ENCODE measurements around the gene IRGQ. TPM values are rescaled to one million over a fixed set of nuclear protein-coding genes. Genes with fewer than 3 reads are reported as not detected.

The IRGQ gene
- total RNA-seq, 1 experiment from 2014 or later = 23.3 TPM

GRCh38 chr19:43553656-43554055 lies 42.3 kb downstream of the IRGQ start:
- H3K9me2 ChIP-seq (ENCODE audit: insufficient read depth) = no peaks in the 10 kb centered on the region
- H3K4me2 ChIP-seq = no peak overlapping the region
- H3K9me3 ChIP-seq (ENCODE audit: insufficient read depth, low read depth) = no peaks in the 10 kb centered on the region
- CTCF ChIA-PET = interaction anchor here (0.6 kb wide), 1 partner anchor 23 kb away, joined by 15 read pairs; no protein-coding TSS in a partner anchor
- H3K79me2 ChIP-seq (ENCODE audit: low read depth) = no peaks in the 10 kb centered on the region
- DNase-seq = no peak
- TF ChIP-seq, protein P1, sequence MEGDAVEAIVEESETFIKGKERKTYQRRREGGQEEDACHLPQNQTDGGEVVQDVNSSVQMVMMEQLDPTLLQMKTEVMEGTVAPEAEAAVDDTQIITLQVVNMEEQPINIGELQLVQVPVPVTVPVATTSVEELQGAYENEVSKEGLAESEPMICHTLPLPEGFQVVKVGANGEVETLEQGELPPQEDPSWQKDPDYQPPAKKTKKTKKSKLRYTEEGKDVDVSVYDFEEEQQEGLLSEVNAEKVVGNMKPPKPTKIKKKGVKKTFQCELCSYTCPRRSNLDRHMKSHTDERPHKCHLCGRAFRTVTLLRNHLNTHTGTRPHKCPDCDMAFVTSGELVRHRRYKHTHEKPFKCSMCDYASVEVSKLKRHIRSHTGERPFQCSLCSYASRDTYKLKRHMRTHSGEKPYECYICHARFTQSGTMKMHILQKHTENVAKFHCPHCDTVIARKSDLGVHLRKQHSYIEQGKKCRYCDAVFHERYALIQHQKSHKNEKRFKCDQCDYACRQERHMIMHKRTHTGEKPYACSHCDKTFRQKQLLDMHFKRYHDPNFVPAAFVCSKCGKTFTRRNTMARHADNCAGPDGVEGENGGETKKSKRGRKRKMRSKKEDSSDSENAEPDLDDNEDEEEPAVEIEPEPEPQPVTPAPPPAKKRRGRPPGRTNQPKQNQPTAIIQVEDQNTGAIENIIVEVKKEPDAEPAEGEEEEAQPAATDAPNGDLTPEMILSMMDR (conservative IDR thresholded peaks at IDR 0.05) = no peak
- no peak for TF ChIP-seq EZH2 (IDR thresholded peaks at IDR 0.05; ENCODE audit: low read depth)
- H3F3A ChIP-seq (ENCODE audit: insufficient read depth, low read depth) = 0 out of 2 replicates have a peak, but pooled peaks cover 9% of the 10 kb centered on the region
- intact Hi-C loops (cut with micrococcal nuclease; ENCODE audit: unreplicated experiment) = no loop called here
- no peak overlapping the region for H3K27ac ChIP-seq
- no peaks in the 10 kb centered on the region for H3K4me1 ChIP-seq (replicated peaks; ENCODE audit: insufficient read depth)
- H4K20me1 ChIP-seq (ENCODE audit: insufficient read depth) = no peaks in the 10 kb centered on the region
- no peaks in the 10 kb centered on the region for H3K27me3 ChIP-seq (ENCODE audit: insufficient read depth, low read depth)
- BruUV-seq (replicated peaks) = no TSS peak
- no peak overlapping the region for H2AFZ ChIP-seq
- no peak overlapping the region for H3K4me3 ChIP-seq
- H3K36me3 ChIP-seq (ENCODE audit: low read depth) = no peaks in the 10 kb centered on the region
- POLR2A ChIA-PET (ENCODE audit: unreplicated experiment) = no interaction called here

DNA sequence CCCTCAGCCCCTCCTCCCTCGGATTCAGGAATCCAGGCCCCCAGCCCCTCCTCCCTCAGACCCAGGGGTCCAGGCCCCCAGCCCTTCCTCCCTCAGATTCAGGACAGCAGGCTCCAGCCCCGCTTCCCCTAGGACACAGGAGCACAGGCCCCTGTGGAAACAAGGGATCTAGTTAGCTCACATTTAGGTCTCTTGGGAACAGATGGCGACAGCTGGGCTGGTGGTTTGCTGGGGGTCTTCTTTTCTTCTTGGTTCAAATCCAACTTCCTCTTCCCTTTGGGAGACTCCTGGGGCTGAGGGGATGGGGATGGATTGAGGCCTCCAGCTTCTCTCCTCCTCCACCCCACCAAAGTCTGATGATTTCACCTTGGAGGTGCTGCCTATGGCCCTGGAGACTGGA lies 43.3 kb downstream of the IRGQ start:
- CTCF ChIA-PET = interaction anchor here (0.6 kb wide), 1 partner anchor 73 kb away, joined by 3 read pairs; no protein-coding TSS in a partner anchor
- BruUV-seq (replicated peaks) = no TSS peak

DNA sequence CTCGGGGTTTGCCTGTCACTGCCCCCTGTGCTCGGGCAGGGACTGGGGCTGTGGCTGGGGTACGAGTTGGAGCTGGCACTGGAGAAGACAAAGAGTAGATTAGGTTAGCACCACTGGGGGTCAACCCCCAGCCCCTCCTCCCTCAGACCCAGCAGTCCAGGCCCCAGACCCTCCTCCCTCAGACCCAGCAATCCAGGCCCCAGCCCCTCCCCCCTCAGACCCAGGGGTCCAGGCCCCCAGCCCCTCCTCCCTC lies 43.8 kb downstream of the IRGQ start:
- no TSS peak for BruUV-seq (replicated peaks)
- no peaks in the 10 kb centered on the region for H3K9me3 ChIP-seq (ENCODE audit: insufficient read depth, low read depth)

More for the DNA sequence above, 43.3 kb downstream of the IRGQ start:
- Histone ChIP-seq H3K27ac (no peak overlapping the region), H3K4me3 (no peak overlapping the region), H3K4me1 (replicated peaks; ENCODE audit: insufficient read depth) (no peaks in the 10 kb centered on the region), H3F3A (ENCODE audit: insufficient read depth, low read depth) (0 out of 2 replicates have a peak, but pooled peaks cover 4% of the 10 kb centered on the region), H3K27me3 (ENCODE audit: insufficient read depth, low read depth) (no peaks in the 10 kb centered on the region), H3K79me2 (ENCODE audit: low read depth) (no peaks in the 10 kb centered on the region), H4K20me1 (ENCODE audit: insufficient read depth) (no peaks in the 10 kb centered on the region), H3K9me2 (ENCODE audit: insufficient read depth) (no peaks in the 10 kb centered on the region), H3K9me3 (ENCODE audit: insufficient read depth, low read depth) (no peaks in the 10 kb centered on the region), H2AFZ (no peak overlapping the region), H3K36me3 (ENCODE audit: low read depth) (no peaks in the 10 kb centered on the region), H3K4me2 (no peak overlapping the region)
- TF ChIP-seq, protein P1 (conservative IDR thresholded peaks at IDR 0.05) = no peak
- no peak for TF ChIP-seq EZH2 (IDR thresholded peaks at IDR 0.05; ENCODE audit: low read depth)
- POLR2A ChIA-PET (ENCODE audit: unreplicated experiment) = no interaction called here
- intact Hi-C loops (cut with micrococcal nuclease; ENCODE audit: unreplicated experiment) = no loop called here
- DNase-seq = no peak

More for the DNA sequence above, 43.8 kb downstream of the IRGQ start:
- ChIA-PET CTCF (interaction anchor here (0.6 kb wide), 2 partner anchors 73 to 102 kb away, joined by 3 to 4 read pairs; no protein-coding TSS in a partner anchor), POLR2A (ENCODE audit: unreplicated experiment) (interaction anchor here (0.5 kb wide), 1 partner anchor 87 kb away, joined by 4 read pairs; the partner anchor contains the start of gene LYPD3)
- Histone ChIP-seq H3K9me2 (ENCODE audit: insufficient read depth) (no peaks in the 10 kb centered on the region), H3K27ac (no peak overlapping the region), H3K4me1 (replicated peaks; ENCODE audit: insufficient read depth) (no peaks in the 10 kb centered on the region), H3K4me3 (no peak overlapping the region), H3K36me3 (ENCODE audit: low read depth) (no peaks in the 10 kb centered on the region), H3F3A (ENCODE audit: insufficient read depth, low read depth) (0 out of 2 replicates have a peak, but pooled peaks cover 4% of the 10 kb centered on the region), H4K20me1 (ENCODE audit: insufficient read depth) (no peaks in the 10 kb centered on the region), H3K79me2 (ENCODE audit: low read depth) (no peaks in the 10 kb centered on the region), H3K4me2 (no peak overlapping the region), H3K27me3 (ENCODE audit: insufficient read depth, low read depth) (no peaks in the 10 kb centered on the region), H2AFZ (no peak overlapping the region)
- DNase-seq = no peak
- TF ChIP-seq, protein P1 (conservative IDR thresholded peaks at IDR 0.05) = no peak
- no peak for TF ChIP-seq EZH2 (IDR thresholded peaks at IDR 0.05; ENCODE audit: low read depth)
- intact Hi-C loops (cut with micrococcal nuclease; ENCODE audit: unreplicated experiment) = no loop called here

Measured in PC-9 (cell line).